RWPE1 (cell line): Measurements from ENCODE around the gene ZNF385B.

Experiments
- CTCF ChIA-PET: fragments of 350-600 bp; sonication (Branson Sonifier 250); formaldehyde crosslinking; extraction: SDS; loops from one replicate; lab custom pipeline; 2021; lab: Yijun Ruan, JAX
- POLR2A ChIA-PET: fragments of 400-600 bp; formaldehyde crosslinking; extraction: SDS; loops from one replicate; lab custom pipeline; 2020; ENCODE audit warnings: antibody characterized with exemption; ENCODE audit not compliant: low non-redundant PET; lab: Yijun Ruan, JAX
- DNase-seq: peaks from one replicate; pipeline ENCODE4 v3.0.0; 2012; ENCODE audit warnings: low spot score
- H3K27ac ChIP-seq: fragments of 450-650 bp; 2 replicates; pipeline ENCODE4 v1.5.1; 2017
- CTCF ChIP-seq: fragments of 450-650 bp; conservative IDR thresholded peaks from 2 replicates; pipeline ENCODE4 v1.5.1; 2017; ENCODE audit warnings: low read depth, mild to moderate bottlenecking

Gene ZNF385B

GRCh38 chr2:179487010-179487731, 374.2 kb downstream of the ZNF385B start:
- no peak for TF ChIP-seq CTCF
- CTCF ChIA-PET, result no interaction called here
- no peak overlapping the region for H3K27ac ChIP-seq
- no peak for DNase-seq
- POLR2A ChIA-PET, result no interaction called here

GRCh38 chr2:179483131-179483530, 378.3 kb downstream of the ZNF385B start:
- CTCF ChIA-PET, result no interaction called here
- no peak overlapping the region for H3K27ac ChIP-seq
- POLR2A ChIA-PET, result no interaction called here
- TF ChIP-seq CTCF, result no peak
- DNase-seq, result no peak

- DNase-seq, result no peak
- no peak for TF ChIP-seq CTCF
- H3K27ac ChIP-seq, result no peak overlapping the region
- POLR2A ChIA-PET, result no interaction called here
- CTCF ChIA-PET, result no interaction called here
Observed at GRCh38 chr2:179479947-179480346, 381.5 kb downstream of the ZNF385B start.

GRCh38 chr2:179478771-179479170, 382.6 kb downstream of the ZNF385B start:
- DNase-seq, result no peak
- POLR2A ChIA-PET, result no interaction called here
- TF ChIP-seq CTCF, result no peak
- H3K27ac ChIP-seq, result no peak overlapping the region
- CTCF ChIA-PET, result no interaction called here

GRCh38 chr2:179470992-179471391, 390.4 kb downstream of the ZNF385B start:
- POLR2A ChIA-PET, result no interaction called here
- TF ChIP-seq CTCF, result no peak

GRCh38 chr2:179470089-179470488, 391.3 kb downstream of the ZNF385B start:
- ChIA-PET CTCF (no interaction called here), POLR2A (no interaction called here)
- TF ChIP-seq CTCF, result no peak
- no peak overlapping the region for H3K27ac ChIP-seq
- no peak for DNase-seq

More at GRCh38 chr2:179470992-179471391, 390.4 kb downstream of the ZNF385B start:
- H3K27ac ChIP-seq, result no peak overlapping the region
- CTCF ChIA-PET, result interaction anchor here (0.6 kb wide), 1 partner anchor 62 kb away, joined by 4 read pairs; no protein-coding TSS in a partner anchor
- no peak for DNase-seq
